AG10803 (cell line): ENCODE data around the gene GIPC2.

Experiments used
- DNase-seq: peaks from one replicate; pipeline ENCODE4 v3.0.0; 2010; ENCODE audit warnings: low read depth
- H3K4me3 ChIP-seq: 2 replicates; pipeline ENCODE4 v1.5.1; 2011; ENCODE audit warnings: mild to moderate bottlenecking, low read length, control low read depth
- CTCF ChIP-seq: conservative IDR thresholded peaks from 2 replicates; pipeline ENCODE4 v1.5.1; 2011; ENCODE audit warnings: mild to moderate bottlenecking, low read length, control low read depth, inconsistent platforms

The GIPC2 gene

GRCh38 chr1:78126506-78126905 lies 80.7 kb downstream of the GIPC2 start:
- no peak for TF ChIP-seq CTCF
- no peak overlapping the region for H3K4me3 ChIP-seq
- DNase-seq, result peak; percentile 33

GRCh38 chr1:78132174-78132947 lies 86.6 kb downstream of the GIPC2 start:
- no peak overlapping the region for H3K4me3 ChIP-seq
- no peak for TF ChIP-seq CTCF
- no peak for DNase-seq

DNA sequence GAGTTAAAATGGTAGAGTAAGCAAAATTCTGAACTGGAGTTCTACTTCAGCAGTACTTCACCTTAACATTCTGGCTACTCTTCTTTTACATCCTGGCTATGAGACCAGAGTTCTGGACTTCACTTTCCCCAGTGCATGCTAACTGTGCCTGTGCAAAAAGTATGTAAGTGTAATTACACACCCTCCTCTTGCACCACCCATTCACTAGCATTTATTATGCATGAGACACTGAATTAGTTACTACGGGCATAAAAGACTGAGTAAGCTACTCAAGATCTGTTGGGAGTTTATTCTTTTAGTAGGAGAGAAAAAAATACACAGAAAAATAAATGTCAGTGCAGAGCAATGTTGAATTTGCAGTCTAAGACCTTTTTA lies 87.2 kb downstream of the GIPC2 start:
- H3K4me3 ChIP-seq, result no peak overlapping the region
- no peak for DNase-seq
- no peak for TF ChIP-seq CTCF

- no peak for TF ChIP-seq CTCF
- DNase-seq, result no peak
- H3K4me3 ChIP-seq, result no peak overlapping the region
Observed at GRCh38 chr1:78136680-78137079, 90.9 kb downstream of the GIPC2 start.

- H3K4me3 ChIP-seq, result no peak overlapping the region
- TF ChIP-seq CTCF, result no peak
- no peak for DNase-seq
Observed at GRCh38 chr1:78141531-78142231, 95.9 kb downstream of the GIPC2 start.

DNA sequence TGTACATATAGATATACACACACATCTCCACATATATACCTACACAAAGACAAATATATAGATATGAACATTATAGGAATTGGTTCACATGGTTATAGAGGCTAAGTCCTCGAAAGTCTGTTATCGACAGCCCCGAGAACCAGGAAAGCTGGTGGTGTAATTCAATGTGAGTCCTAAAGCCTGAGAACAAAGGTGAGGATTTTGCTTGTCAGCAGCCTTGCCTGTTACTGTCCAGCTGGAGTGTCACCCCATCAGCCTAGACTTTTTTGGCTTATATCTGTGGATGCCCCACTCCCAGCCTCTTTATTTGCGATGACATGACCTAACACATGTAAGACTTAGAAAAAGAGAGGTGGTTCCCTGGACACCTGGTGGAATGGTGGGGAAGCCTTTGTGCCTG lies 97.0 kb downstream of the GIPC2 start:
- no peak overlapping the region for H3K4me3 ChIP-seq
- TF ChIP-seq CTCF, result no peak
- DNase-seq, result no peak

DNA sequence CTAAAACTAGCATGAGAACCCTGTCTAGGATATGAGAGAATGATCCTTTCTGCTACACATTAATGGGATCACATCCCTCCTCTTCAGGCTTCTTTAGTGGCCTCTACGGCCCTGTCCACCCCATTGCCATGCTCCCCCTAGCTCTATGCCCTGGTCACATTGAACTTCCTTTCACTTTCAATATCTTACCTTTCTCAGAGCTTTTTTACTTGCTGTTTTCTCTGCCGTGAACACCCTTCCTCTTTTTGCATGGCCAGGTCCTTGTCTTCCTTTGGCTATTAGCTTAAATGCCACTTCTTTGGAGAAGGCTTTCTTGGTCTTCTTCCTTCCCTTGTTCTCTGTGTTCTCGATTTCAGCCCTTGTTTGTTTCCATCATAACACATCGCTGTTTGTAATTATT lies 97.4 kb downstream of the GIPC2 start:
- peak overlapping the region; percentile 15; the same call in 1 of the 2 replicates for H3K4me3 ChIP-seq
- no peak for TF ChIP-seq CTCF
- DNase-seq, result no peak
